Ramos (cell line): ENCODE results near the gene BCO2.

Experiments
- in situ Hi-C: fragments of 300-500 bp; cut with MboI; formaldehyde crosslinking; loops from one replicate; pipeline ENCODE4 v1.14.3; 2022; ENCODE audit warnings: low sequenced_read_pairs; ENCODE audit not compliant: unreplicated experiment

Gene BCO2

GRCh38 chr11:112237451-112237850 lies 62.1 kb downstream of the BCO2 start:
- in situ Hi-C loops, result no loop called here

DNA sequence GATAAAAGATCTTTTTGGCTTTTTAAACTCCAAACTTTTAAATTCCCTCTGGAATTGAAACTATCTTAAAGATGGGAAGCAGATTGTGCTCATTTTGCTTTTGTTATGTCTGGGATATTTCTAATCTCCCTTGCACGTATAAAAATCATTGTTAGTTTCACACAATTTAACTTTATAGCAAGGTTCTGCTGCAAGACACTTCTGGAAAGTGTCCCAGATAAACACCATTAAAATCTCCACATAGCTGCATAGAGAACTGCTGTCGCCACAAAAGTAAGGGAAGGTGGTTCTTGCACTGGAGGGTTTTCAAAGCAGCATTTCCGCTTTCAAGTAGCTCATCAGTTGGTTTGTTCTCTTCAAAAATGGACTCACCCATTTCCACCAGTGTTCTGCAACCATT lies 62.7 kb downstream of the BCO2 start:
- in situ Hi-C loops, result no loop called here

- in situ Hi-C loops, result no loop called here
These were observed 66.2 kb downstream of the BCO2 start for GRCh38 chr11:112241486-112241885.

DNA sequence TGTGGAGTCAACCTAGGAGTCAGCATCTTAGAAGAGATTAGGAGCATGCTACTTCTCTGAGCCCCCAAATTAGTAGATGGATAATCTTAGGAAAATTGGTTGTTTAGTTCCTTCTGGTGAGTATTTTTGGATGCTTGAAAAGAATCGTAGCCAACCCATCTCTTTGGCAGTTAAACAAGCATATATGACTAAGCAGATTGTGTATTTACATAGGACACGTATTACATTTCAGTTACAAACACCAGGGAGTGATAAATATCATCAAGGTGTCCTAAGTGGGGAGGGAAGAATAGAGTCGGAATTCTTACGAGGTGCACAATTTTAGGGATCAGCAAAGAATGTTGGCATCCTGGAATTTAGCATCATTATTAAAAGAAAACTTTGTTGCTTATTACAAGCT lies 71.9 kb downstream of the BCO2 start:
- in situ Hi-C loops, result no loop called here

DNA sequence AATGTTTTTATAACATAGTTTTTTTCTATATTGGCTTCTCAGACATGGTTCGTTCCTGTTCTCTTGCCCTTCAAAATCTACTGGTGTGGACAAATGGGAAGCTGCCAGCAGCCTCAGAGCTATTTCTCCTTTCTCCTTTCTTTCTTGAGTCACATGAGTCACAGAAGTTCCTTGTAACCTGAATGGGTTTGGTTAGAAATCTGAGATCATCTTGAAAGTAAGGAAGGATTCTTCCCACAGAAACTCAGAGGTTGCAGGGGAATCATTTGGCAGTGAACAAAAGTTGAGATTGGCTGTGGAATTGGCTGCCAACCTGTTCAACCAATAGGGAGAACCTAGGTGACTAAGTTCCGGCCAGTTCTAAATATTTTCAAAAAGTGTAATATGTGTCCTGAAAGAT lies 72.9 kb downstream of the BCO2 start:
- in situ Hi-C loops, result no loop called here

GRCh38 chr11:112249871-112250610 lies 74.7 kb downstream of the BCO2 start:
- in situ Hi-C loops, result no loop called here

- in situ Hi-C loops, result no loop called here
These were observed 78.4 kb downstream of the BCO2 start for GRCh38 chr11:112253605-112254242.

GRCh38 chr11:112255067-112255720 lies 79.9 kb downstream of the BCO2 start:
- in situ Hi-C loops, result no loop called here

GRCh38 chr11:112260490-112260889 lies 85.2 kb downstream of the BCO2 start, which contains the start of gene PLET1:
Gene PLET1, minus strand, starts transcription at chr11:112260860. Its CDS starts 271 bp downstream, at chr11:112260589.
- in situ Hi-C loops, result no loop called here

DNA sequence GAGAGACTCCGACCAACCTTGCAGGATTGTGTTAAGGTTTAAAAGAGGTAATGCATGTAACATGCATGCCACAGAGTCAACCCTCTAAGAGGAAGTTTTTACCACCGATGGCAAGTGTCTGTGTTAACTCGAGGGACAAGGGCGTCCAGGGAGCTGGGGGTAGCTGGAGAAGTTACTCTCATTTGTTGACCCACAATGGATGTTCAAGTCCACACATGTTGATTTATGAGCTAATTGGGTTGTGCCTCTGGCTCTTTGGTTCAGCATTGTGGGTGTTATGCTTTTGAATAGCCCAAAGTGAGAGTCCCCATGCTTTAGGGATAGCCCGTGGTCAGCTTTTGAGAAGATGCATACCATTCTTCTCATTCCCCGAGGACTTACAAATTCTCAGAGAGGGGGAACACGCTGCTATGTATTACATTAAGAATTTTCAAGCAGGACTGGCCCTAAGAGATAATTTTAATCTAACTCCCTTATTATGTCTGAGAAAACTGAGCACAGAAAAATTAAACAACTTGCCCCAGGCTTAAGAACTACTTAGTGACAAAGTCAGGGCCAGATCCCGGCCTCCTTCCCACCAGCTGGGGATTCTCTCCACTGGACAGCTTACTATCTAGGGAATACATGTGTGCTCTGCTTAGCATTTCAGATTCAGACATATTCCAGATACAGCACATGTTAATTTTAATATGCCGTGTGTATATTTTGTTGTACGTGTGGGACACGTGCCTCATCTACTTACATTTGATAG lies 90.5 kb downstream of the BCO2 start:
- in situ Hi-C loops, result no loop called here

- in situ Hi-C loops, result no loop called here
These were observed 91.1 kb downstream of the BCO2 start for GRCh38 chr11:112266410-112266778.

GRCh38 chr11:112267188-112267591 lies 91.9 kb downstream of the BCO2 start:
- in situ Hi-C loops, result no loop called here

DNA sequence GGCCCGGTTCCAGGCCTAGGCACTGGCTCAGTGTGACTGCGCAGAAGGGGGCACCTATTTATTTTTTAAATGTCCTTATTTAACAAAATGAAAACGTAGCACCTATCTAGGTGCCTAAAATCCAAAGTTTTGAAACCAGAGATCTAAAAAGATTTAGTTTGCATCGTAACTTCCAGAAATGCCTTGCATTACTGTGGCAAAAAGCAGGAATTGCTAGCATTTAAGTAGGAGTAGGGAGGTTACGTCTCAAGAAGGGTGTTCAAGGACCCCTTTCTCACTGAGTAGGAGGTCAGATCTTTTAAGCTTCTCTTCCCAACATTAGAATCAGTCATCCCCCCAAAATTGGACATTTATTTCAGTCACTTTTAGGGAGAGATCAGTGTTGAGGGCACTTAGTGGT lies 93.1 kb downstream of the BCO2 start:
- in situ Hi-C loops, result no loop called here
